SK-N-SH (cell line): ENCODE results near the gene SBF2. TPM values are rescaled to one million over a fixed set of nuclear protein-coding genes. Genes with fewer than 3 reads are reported as not detected.

Source experiments
- CTCF ChIA-PET: fragments of 300-600, 350-600 bp; formaldehyde crosslinking; extraction: SDS; loops from one replicate; lab custom pipeline; 2021; lab: Yijun Ruan, JAX
- POLR2A ChIA-PET: fragments of 350-600 bp; sonication (Branson Sonifier 250); formaldehyde crosslinking; extraction: SDS; loops from one replicate; lab custom pipeline; 2020; ENCODE audit warnings: antibody characterized with exemption, inconsistent platforms; lab: Yijun Ruan, JAX
- DNase-seq: peaks from one replicate; pipeline ENCODE4 v3.0.0; 2012
- H2AFZ ChIP-seq: fragments of 200-600 bp; sonication (generic); 2 replicates; pipeline ENCODE4 v1.8.1; 2016; ENCODE audit warnings: antibody characterized with exemption, mild to moderate bottlenecking, low read depth
- H3F3A ChIP-seq: fragments of 200-600 bp; sonication (generic); replicated peaks from 2 replicates; pipeline ENCODE3; 2016; ENCODE audit warnings: antibody characterized with exemption, mild to moderate bottlenecking; ENCODE audit not compliant: insufficient read depth
- H3K27ac ChIP-seq, 2 experiments: fragments of 200-500 bp in 1 of 2; fragments of 200-600 bp in 1 of 2; sonication (Bioruptor generic) in 1 of 2; sonication (generic), shearing (Covaris generic) in 1 of 2; 2 replicates each; pipeline versions ENCODE4 v1.5.1 to v1.6.1; 2014 to 2016; ENCODE audit warnings: low read depth in 2 of 2, inconsistent platforms in 1 of 2, low read length in 1 of 2, mild to moderate bottlenecking in 1 of 2, mixed read lengths in 1 of 2
- H3K27me3 ChIP-seq: fragments of 200-600 bp; sonication (generic), shearing (Covaris generic); 2 replicates; pipeline ENCODE4 v1.6.1; 2016; ENCODE audit warnings: mixed run types; ENCODE audit not compliant: insufficient read depth
- H3K36me3 ChIP-seq, 2 experiments: fragments of 200-500 bp in 1 of 2; fragments of 200-600 bp in 1 of 2; sonication (Bioruptor generic) in 1 of 2; sonication (generic) in 1 of 2; replicated peaks in 1 of 2; 2 replicates each; pipeline versions ENCODE3 to v1.5.1; 2014 to 2016; ENCODE audit warnings: low read length in 1 of 2, mild to moderate bottlenecking in 1 of 2; ENCODE audit not compliant: insufficient read depth in 2 of 2, control insufficient read depth in 1 of 2
- H3K4me1 ChIP-seq, 2 experiments: fragments of 200-500 bp in 1 of 2; fragments of 200-600 bp in 1 of 2; sonication (Bioruptor generic) in 1 of 2; sonication (generic), shearing (Covaris generic) in 1 of 2; 2 replicates each; pipeline versions ENCODE4 v1.5.1 to v1.6.1; 2014 to 2016; ENCODE audit warnings: low read depth in 1 of 2, low read length in 1 of 2, mixed run types in 1 of 2; ENCODE audit not compliant: insufficient read depth in 2 of 2, control insufficient read depth in 1 of 2
- H3K4me2 ChIP-seq: fragments of 200-600 bp; sonication (generic), shearing (Covaris generic); 2 replicates; pipeline ENCODE4 v1.6.1; 2017; ENCODE audit warnings: mixed run types
- H3K4me3 ChIP-seq, 2 experiments: fragments of 200-500 bp in 1 of 2; fragments of 200-600 bp in 1 of 2; sonication (Bioruptor generic) in 1 of 2; sonication (generic), shearing (Covaris generic) in 1 of 2; 2 replicates each; pipeline versions ENCODE4 v1.5.1 to v1.8.1; 2014 to 2016; ENCODE audit warnings: low read depth in 2 of 2, inconsistent platforms in 1 of 2, low read length in 1 of 2, mild to moderate bottlenecking in 1 of 2, mixed read lengths in 1 of 2, moderate library complexity in 1 of 2
- H3K79me2 ChIP-seq: fragments of 200-600 bp; sonication (generic); 2 replicates; pipeline ENCODE4 v1.8.1; 2017; ENCODE audit warnings: mild to moderate bottlenecking; ENCODE audit not compliant: insufficient read depth
- H3K9ac ChIP-seq: fragments of 200-600 bp; sonication (generic); 2 replicates; pipeline ENCODE4 v1.6.1; 2017; ENCODE audit warnings: mixed run types
- H3K9me2 ChIP-seq: fragments of 200-600 bp; sonication (generic); 2 replicates; pipeline ENCODE4 v1.6.1; 2017; ENCODE audit warnings: mixed run types
- H3K9me3 ChIP-seq: fragments of 200-600 bp; sonication (generic); 2 replicates; pipeline ENCODE4 v1.6.1; 2017; ENCODE audit warnings: mixed run types, mild to moderate bottlenecking, moderate library complexity
- H4K20me1 ChIP-seq: fragments of 200-600 bp; sonication (generic); 2 replicates; pipeline ENCODE4 v1.6.1; 2017; ENCODE audit warnings: mild to moderate bottlenecking, mixed run types; ENCODE audit not compliant: insufficient read depth
- CTCF ChIP-seq: fragments of 200-600 bp; sonication (generic); IDR thresholded peaks from 2 replicates; pipeline ENCODE4 v1.6.1; 2017; ENCODE audit warnings: antibody characterized with exemption, mild to moderate bottlenecking, moderate library complexity
- EP300 ChIP-seq, 2 experiments: IDR thresholded peaks; 2 replicates each; pipeline versions ENCODE4 v1.4.0 to v1.6.1; 2012; ENCODE audit warnings: borderline replicate concordance in 1 of 2, low read depth in 1 of 2, low read length in 1 of 2
- GABPA ChIP-seq: IDR thresholded peaks from 2 replicates; pipeline ENCODE4 v1.4.0; 2012; ENCODE audit warnings: low read depth, mild to moderate bottlenecking
- JUND ChIP-seq: IDR thresholded peaks from 2 replicates; pipeline ENCODE4 v1.4.0; 2012
- RCOR1 ChIP-seq: fragments of 150-350 bp; IDR thresholded peaks from 2 replicates; pipeline ENCODE4 v1.6.1; 2017; ENCODE audit warnings: antibody characterized with exemption, low read length
- RXRA ChIP-seq: IDR thresholded peaks from 2 replicates; pipeline ENCODE4 v1.4.0; 2012; ENCODE audit warnings: low read depth, mild to moderate bottlenecking, borderline replicate concordance
- WGBS: methylation state at CpG from one replicate; pipeline ENCODE4 v1.1.6; 2017; ENCODE audit warnings: low lambda C conversion rate; 5-methylcytosine and 5-hydroxymethylcytosine counted together
- polyA plus RNA-seq, 3 experiments: library from polyadenylated mRNA; depleted of rRNA; stranded (reverse); fragments of >200 nt; gene quantifications; 2 replicates each; pipeline ENCODE4 v1.2.3, GENCODE V29; 2012

Gene SBF2
- polyA plus RNA-seq, 1 of the 3 experiments (the other 2 are of a cell fraction) = 23.0 TPM

GRCh38 chr11:10301656-10302358, 7.8 kb upstream of the SBF2 start:
- no peaks in the 10 kb centered on the region for H3K9me3 ChIP-seq
- peak overlapping the region; percentile 98 for H3K4me2 ChIP-seq
- no peaks in the 10 kb centered on the region for H3K27me3 ChIP-seq
- peaks cover 0 to 28% of the 10 kb centered on the region in 2 experiments for H3K4me1 ChIP-seq
- H4K20me1 ChIP-seq = peaks cover 3% of the 10 kb centered on the region; the same call in 1 of the 2 replicates
- H3K36me3 ChIP-seq = peaks cover 0 to 5% of the 10 kb centered on the region in 2 experiments
- peak overlapping the region; percentile 91; the same call in 1 of the 2 replicates for H2AFZ ChIP-seq
- H3F3A ChIP-seq = peaks cover 19% of the 10 kb centered on the region
- peak overlapping the region; percentile 79; the same call in 1 of the 2 replicates for H3K9ac ChIP-seq
- CTCF ChIA-PET = interaction anchor here (1.0 to 9.2 kb wide), 6 partner anchors 91 to 544 kb away, joined by 3 to 104 read pairs (median 4); no protein-coding TSS in a partner anchor
- H3K4me3 ChIP-seq = peak overlapping the region; percentile 66 to 87; a peak in 3 of 4 replicates
- peak overlapping the region; percentile 9 to 70 for H3K27ac ChIP-seq
- whole genome bisulfite sequencing = 66% methylated on average over 9 of the region's 9 CpGs
- POLR2A ChIA-PET = interaction anchor here (0.9 kb wide), 1 partner anchor 272 kb away, joined by 3 read pairs; no protein-coding TSS in a partner anchor
- no peak for TF ChIP-seq GABPA
- 0 out of 2 replicates have a peak, but pooled peaks have one; percentile 7 for TF ChIP-seq JUND
- TF ChIP-seq RXRA = no peak
- TF ChIP-seq RCOR1 = no peak
- no peaks in the 10 kb centered on the region for H3K9me2 ChIP-seq
- peaks cover 18% of the 10 kb centered on the region; the same call in 1 of the 2 replicates for H3K79me2 ChIP-seq
- no peak for DNase-seq

- peaks cover 15% of the 10 kb centered on the region for H3F3A ChIP-seq
- peak; percentile 24; the same call in 1 of the 2 replicates for TF ChIP-seq CTCF
- TF ChIP-seq EP300 (IDR thresholded peaks at IDR 0.05; ENCODE audit: borderline replicate concordance in 1 of 2, low read depth in 1 of 2, low read length in 1 of 2) = no peak
- TF ChIP-seq, all 33 proteins: peak for 1
- no peaks in the 10 kb centered on the region for H3K9me3 ChIP-seq
- ChIA-PET CTCF (interaction anchor here (0.6 to 3.7 kb wide), 6 partner anchors 10 to 539 kb away, joined by 3 to 19 read pairs (median 4); no protein-coding TSS in a partner anchor), POLR2A (no interaction called here)
- no peak overlapping the region for H3K9ac ChIP-seq
- H4K20me1 ChIP-seq = no peaks in the 10 kb centered on the region
- H3K27me3 ChIP-seq = no peaks in the 10 kb centered on the region
- DNase-seq = no peak
- H3K27ac ChIP-seq = no peak overlapping the region
- no peak overlapping the region for H3K4me2 ChIP-seq
- H3K4me3 ChIP-seq = no peak overlapping the region
- H2AFZ ChIP-seq = no peak overlapping the region
- H3K4me1 ChIP-seq = peaks cover 7 to 18% of the 10 kb centered on the region in 2 experiments; a peak in 3 of 4 replicates
- no peaks in the 10 kb centered on the region for H3K9me2 ChIP-seq
- WGBS = 86% methylated on average over 5 of the region's 5 CpGs
- no peaks in the 10 kb centered on the region for H3K36me3 ChIP-seq
- peaks cover 8% of the 10 kb centered on the region; the same call in 1 of the 2 replicates for H3K79me2 ChIP-seq
These were observed 4.3 kb upstream of the SBF2 start for GRCh38 chr11:10298342-10298741.
